Kidney (tissue), 22 donors: ENCODE results near the gene ZBTB47. TPM values are rescaled to one million over a fixed set of nuclear protein-coding genes. Genes with fewer than 3 reads are reported as not detected.

Experiments
- DNase-seq, 5 donors: peaks; one replicate each; pipeline ENCODE4 v3.0.0-alpha.2; 2013 to 2020
- FAIRE-seq: peaks from 2 replicates; lab custom pipeline; 2012; peaks lifted over from hg19 to GRCh38; lab: Jason Lieb, UNC
- H3K27ac ChIP-seq, 2 donors: one replicate each; pipeline ENCODE4 v1.7.0; 2013; ENCODE audit warnings: low read depth in 2 of 2, low read length in 2 of 2, inconsistent platforms in 1 of 2
- H3K27me3 ChIP-seq: one replicate; pipeline ENCODE4 v1.7.1; 2013; ENCODE audit warnings: low read length, inconsistent platforms; ENCODE audit not compliant: control insufficient read depth, insufficient read depth
- H3K36me3 ChIP-seq, 3 donors: one replicate each; pipeline versions ENCODE4 v1.7.0 to v1.7.1; 2013; ENCODE audit warnings: low read length in 3 of 3, control low read depth in 1 of 3, inconsistent platforms in 1 of 3; ENCODE audit not compliant: insufficient read depth in 3 of 3, control insufficient read depth in 2 of 3
- H3K4me1 ChIP-seq, 3 donors: one replicate each; pipeline versions ENCODE4 v1.7.0 to v1.7.1; 2013; ENCODE audit warnings: low read length in 3 of 3, inconsistent platforms in 1 of 3, low read depth in 1 of 3; ENCODE audit not compliant: control insufficient read depth in 2 of 3, insufficient read depth in 2 of 3
- H3K4me3 ChIP-seq, 3 donors: one replicate each; pipeline versions ENCODE4 v1.7.0 to v1.8.1; 2013; ENCODE audit warnings: low read length in 3 of 3, control low read depth in 1 of 3, inconsistent platforms in 1 of 3
- H3K9ac ChIP-seq, 3 donors: one replicate each; pipeline versions ENCODE4 v1.7.0 to v1.7.1; 2013; ENCODE audit warnings: low read length in 3 of 3, control low read depth in 1 of 3, inconsistent platforms in 1 of 3
- H3K9me3 ChIP-seq, 3 donors: one replicate each; pipeline versions ENCODE4 v1.7.0 to v1.7.1; 2013; ENCODE audit warnings: low read length in 3 of 3, control low read depth in 1 of 3, inconsistent platforms in 1 of 3; ENCODE audit not compliant: control insufficient read depth in 2 of 3, insufficient read depth in 1 of 3
- CTCF ChIP-seq: IDR thresholded peaks from 3 replicates; pipeline ENCODE4 v1.5.1; 2012; ENCODE audit warnings: mild to moderate bottlenecking, moderate library complexity, borderline replicate concordance; ENCODE audit not compliant: insufficient read depth; ENCODE audit errors: extremely low read depth
- intact Hi-C: fragments of 100-400 bp; cut with DNase I; formaldehyde crosslinking; loops from one replicate; pipeline ENCODE4 v1.11.1; 2022
- long read RNA-seq, 10 donors: library from polyadenylated mRNA in 1 of 10; unstranded in 1 of 10; transcript quantifications; one replicate each; pipeline ENCODE4 v2.0.0 and lab custom pipeline, GENCODE V29; 2021 to 2026
- polyA plus RNA-seq: library from polyadenylated mRNA; stranded (reverse); fragments of 350-450 nt; fragmentation: Illumina TruSeq; extraction: RNeasy Lipid Tissue Mini Kit (QIAGEN cat#74804); gene quantifications from one replicate; pipeline ENCODE4 v1.2.3, GENCODE V29; 2014; ENCODE audit warnings: low read depth, low replicate concordance; ENCODE audit not compliant: insufficient read depth
- total RNA-seq: library from RNA; stranded (reverse); fragmentation: NEBNext Ultra II Directional; extraction: Animal tissue kit (Norgen Biotek cat#: 25700); gene quantifications from one replicate; pipeline ENCODE4 v1.2.1, GENCODE V29; 2021
- donor health status: control.
- donor health status: control.
- donor health status: control.
- donor health status: control.
- donor health status: control.
- donor health status: DM: yes; HTN: yes; CAD: no.
- donor health status: Normal renal cell carcinoma (clear cell type).

ZBTB47 gene
- total RNA-seq (26.6 TPM), polyA plus RNA-seq (7.8 TPM)
- long read RNA-seq, donor 1, result 0 reads
- long read RNA-seq, donor 2, result 0 reads
- long read RNA-seq, donor 3, result 0 reads
- long read RNA-seq, donor 4, result 0 reads
- long read RNA-seq, donor 5, result 0 reads
- long read RNA-seq, donor 6, result 0 reads
- long read RNA-seq, donor 7, partial matches to known transcripts, result 20 of 21 reads
- long read RNA-seq, donor 7, other reads (novel, unspliced or antisense), result 1 of 21 reads
- long read RNA-seq, donor 8, partial matches to known transcripts, result 7 of 7 reads
- long read RNA-seq, donor 8, other reads (novel, unspliced or antisense), result 0 of 7 reads
- long read RNA-seq, donor 9, result 0 reads
- long read RNA-seq, donor 10, result 0 reads

DNA sequence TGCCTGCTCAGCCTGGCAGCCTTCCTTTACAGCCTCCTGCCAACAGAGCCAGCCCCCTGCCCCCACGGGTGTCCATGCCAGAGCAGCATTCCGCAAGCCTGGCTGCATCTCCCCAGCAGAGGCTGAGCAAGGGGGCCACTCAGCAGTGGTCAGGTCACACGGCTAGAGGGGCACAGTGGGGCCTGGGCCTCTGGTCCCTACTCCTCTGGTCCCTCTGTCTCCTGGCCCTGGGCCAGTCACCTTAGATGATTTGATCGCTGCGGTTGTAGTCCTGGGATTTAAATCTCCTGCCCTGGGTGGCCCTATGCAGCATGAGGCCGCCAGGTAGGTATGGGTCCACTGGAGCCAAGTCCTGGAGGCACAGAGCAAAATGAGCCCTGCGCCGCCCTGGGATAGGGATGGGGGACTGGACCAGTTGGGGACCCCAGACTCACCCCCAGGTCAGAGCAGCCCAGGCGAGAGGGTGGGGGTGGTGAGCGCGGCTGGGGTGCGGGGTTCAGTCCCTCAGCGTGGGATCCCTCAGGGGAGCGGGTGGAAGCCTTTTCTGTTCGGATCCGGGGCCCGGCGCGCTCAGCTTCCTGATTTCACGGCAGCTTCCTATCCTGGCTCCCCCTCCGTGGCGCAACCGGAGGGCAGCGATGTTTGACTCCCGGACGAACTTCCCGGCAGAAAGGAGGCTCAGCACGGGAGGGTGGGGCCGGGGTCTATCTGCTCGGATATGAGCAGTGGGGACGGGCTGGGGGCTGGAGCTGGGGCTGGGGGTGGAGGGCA, at the start of gene ZBTB47:
TSS of gene ZBTB47 (plus strand) at position 138 of the 771 bp plus-strand sequence. CDS start 4,659 bp downstream, outside the sequence.
- H3K27ac ChIP-seq, result peak within 1 kb of the TSS; percentile 63 to 74
- FAIRE-seq (no peak), DNase-seq (peak; percentile 18 to 91 (median 65))
- H3K9ac ChIP-seq, result peak within 1 kb of the TSS in 2 of 3 donors; percentile 73 to 77
- TF ChIP-seq CTCF, result no peak
- H3K27me3 ChIP-seq, result no peaks in the 10 kb centered on the region
- H3K9me3 ChIP-seq, result no peaks in the 10 kb centered on the region
- peaks cover 0 to 23% (median 10%) of the 10 kb centered on the region in 3 donors for H3K4me1 ChIP-seq
- H3K4me3 ChIP-seq, result peak within 1 kb of the TSS; percentile 33 to 61 (median 58)
- intact Hi-C loops, result no loop called here
- no peaks in the 10 kb centered on the region for H3K36me3 ChIP-seq

DNA sequence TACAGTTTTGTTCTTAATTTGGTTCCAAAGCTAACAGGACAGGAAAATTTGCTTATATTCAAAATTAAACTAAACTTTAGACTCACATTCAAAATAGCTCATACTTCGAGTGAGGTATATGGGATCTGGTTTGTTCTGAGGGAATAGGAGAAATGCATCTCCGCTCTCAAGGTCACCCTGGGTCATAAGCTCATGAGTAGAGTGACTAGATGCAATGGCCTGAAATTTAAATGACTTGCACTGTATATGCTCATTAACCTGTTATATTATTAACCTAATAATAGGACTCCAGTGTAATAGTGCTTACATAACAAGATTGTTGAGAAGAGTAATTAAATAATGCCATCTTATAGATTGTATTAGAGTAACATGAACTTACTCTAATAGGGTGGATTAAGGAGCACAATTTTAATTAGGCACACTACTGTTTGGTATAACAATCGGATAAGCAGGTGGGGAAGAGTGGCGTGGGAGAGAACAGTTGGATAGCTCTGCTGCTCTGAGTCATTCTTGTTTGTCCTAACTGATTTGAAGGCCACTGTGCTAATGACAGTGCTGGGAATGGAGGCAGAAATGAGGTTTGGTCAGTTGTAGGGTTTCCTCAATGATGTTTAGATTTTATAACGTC, 47.8 kb upstream of the ZBTB47 start:
- TF ChIP-seq CTCF, result no peak

DNA sequence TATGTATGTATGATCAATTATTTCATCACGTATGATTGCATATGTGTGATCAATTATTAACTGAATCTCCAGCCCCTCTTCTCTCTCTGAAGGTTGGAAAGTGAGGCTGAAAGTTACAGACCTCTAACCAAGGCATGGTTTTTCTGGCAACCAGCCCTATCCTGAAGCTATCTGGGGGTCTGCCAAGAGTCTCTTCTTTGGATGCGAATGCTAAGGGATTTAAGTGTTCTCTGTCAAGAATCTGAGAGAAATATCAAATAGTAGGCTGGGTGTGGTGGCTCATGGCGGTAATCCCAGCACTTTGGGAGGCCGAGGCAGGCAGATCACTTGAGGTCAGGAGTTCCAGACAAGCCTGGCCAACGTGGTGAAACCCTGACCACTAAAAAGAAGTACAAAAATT, 44.9 kb upstream of the ZBTB47 start:
- Histone ChIP-seq H3K36me3 (peaks cover 0 to 4% (median 2%) of the 10 kb centered on the region in 3 donors), H3K27ac (no peak overlapping the region), H3K27me3 (no peaks in the 10 kb centered on the region), H3K4me3 (no peak overlapping the region), H3K9me3 (no peaks in the 10 kb centered on the region), H3K4me1 (peaks cover 0 to 7% (median 2%) of the 10 kb centered on the region in 3 donors), H3K9ac (no peak overlapping the region)
- DNase-seq (no peak), FAIRE-seq (no peak)
- intact Hi-C loops, result no loop called here
- no peak for TF ChIP-seq CTCF

More for the DNA sequence above, 47.8 kb upstream of the ZBTB47 start:
- Histone ChIP-seq H3K36me3 (peaks cover 0 to 4% (median 2%) of the 10 kb centered on the region in 3 donors), H3K9ac (no peak overlapping the region), H3K4me3 (no peak overlapping the region), H3K27ac (no peak overlapping the region), H3K4me1 (peaks cover 6 to 11% (median 8%) of the 10 kb centered on the region in 3 donors), H3K9me3 (no peaks in the 10 kb centered on the region), H3K27me3 (no peaks in the 10 kb centered on the region)
- no peak for DNase-seq
- intact Hi-C loops, result no loop called here
- no peak for FAIRE-seq
